Mesendoderm (in vitro differentiated cells): ENCODE results near the gene NR1I2.

Source experiments
- DNase-seq: peaks from one replicate; pipeline ENCODE4 v3.0.0; 2013
- H2AK5ac ChIP-seq: 2 replicates; pipeline ENCODE4 v1.6.1; 2013; ENCODE audit warnings: low read length, inconsistent platforms
- H2BK120ac ChIP-seq: 2 replicates; pipeline ENCODE4 v1.6.1; 2013; ENCODE audit warnings: low read depth, mild to moderate bottlenecking, low read length, moderate library complexity, mixed read lengths
- H2BK15ac ChIP-seq: replicated peaks from 2 replicates; pipeline ENCODE4 v1.6.1; 2013; ENCODE audit warnings: low read depth, mild to moderate bottlenecking, moderate library complexity
- H2BK5ac ChIP-seq: 2 replicates; pipeline ENCODE4 v1.6.1; 2013; ENCODE audit warnings: low read length, inconsistent platforms
- H3K18ac ChIP-seq: 2 replicates; pipeline ENCODE4 v1.6.1; 2013; ENCODE audit warnings: mild to moderate bottlenecking, low read length, mixed read lengths
- H3K23ac ChIP-seq: one replicate; pipeline ENCODE4 v1.6.1; 2013; ENCODE audit warnings: low read length
- H3K27ac ChIP-seq: 2 replicates; pipeline ENCODE4 v1.5.1; 2013; ENCODE audit warnings: low read depth, mild to moderate bottlenecking, inconsistent platforms, low read length, moderate library complexity
- H3K27me3 ChIP-seq: 2 replicates; pipeline ENCODE4 v1.6.1; 2013; ENCODE audit warnings: low read length, control low read depth, mild to moderate bottlenecking, inconsistent platforms; ENCODE audit not compliant: insufficient read depth, poor library complexity
- H3K36me3 ChIP-seq: 2 replicates; pipeline ENCODE4 v1.6.1; 2013; ENCODE audit warnings: low read length, inconsistent platforms; ENCODE audit not compliant: control insufficient read depth, insufficient read depth
- H3K4ac ChIP-seq: one replicate; pipeline ENCODE4 v1.6.1; 2013; ENCODE audit warnings: low read depth, mild to moderate bottlenecking, low read length, moderate library complexity
- H3K4me1 ChIP-seq: 2 replicates; pipeline ENCODE4 v1.6.1; 2013; ENCODE audit warnings: low read depth, low read length, inconsistent platforms; ENCODE audit not compliant: control insufficient read depth
- H3K4me2 ChIP-seq: 2 replicates; pipeline ENCODE4 v1.6.1; 2013; ENCODE audit warnings: low read length
- H3K4me3 ChIP-seq: 2 replicates; pipeline ENCODE4 v1.5.1; 2013; ENCODE audit warnings: mild to moderate bottlenecking, low read length
- H3K56ac ChIP-seq: one replicate; pipeline ENCODE4 v1.6.1; 2013; ENCODE audit warnings: low read length
- H3K79me1 ChIP-seq: 2 replicates; pipeline ENCODE4 v1.6.1; 2013; ENCODE audit warnings: low read length, inconsistent platforms
- H3K79me2 ChIP-seq: 2 replicates; pipeline ENCODE4 v1.6.1; 2013; ENCODE audit warnings: mild to moderate bottlenecking, low read length; ENCODE audit not compliant: control insufficient read depth, insufficient read depth
- H3K9ac ChIP-seq: 2 replicates; pipeline ENCODE4 v1.6.1; 2013; ENCODE audit warnings: low read length, inconsistent platforms
- H4K5ac ChIP-seq: one replicate; pipeline ENCODE4 v1.6.1; 2013; ENCODE audit warnings: low read length
- H4K8ac ChIP-seq: one replicate; pipeline ENCODE4 v1.6.1; 2013; ENCODE audit warnings: low read depth, mild to moderate bottlenecking, control low read depth, low read length, moderate library complexity
- WGBS: extraction: QIAGEN DNeasy Blood & Tissue Kit; methylation state at CpG from one replicate; pipeline ENCODE4 v1.1.7; 2013; ENCODE audit warnings: low lambda C conversion rate, missing lambda C conversion rate; ENCODE audit not compliant: insufficient coverage; ENCODE audit errors: extremely low coverage; 5-methylcytosine and 5-hydroxymethylcytosine counted together

Gene NR1I2

GRCh38 chr3:119812491-119813058, 30.7 kb downstream of the NR1I2 start:
- Histone ChIP-seq H3K4me3 (no peak overlapping the region), H2BK5ac (no peak overlapping the region), H4K5ac (no peak overlapping the region), H3K4me2 (no peak overlapping the region), H2AK5ac (no peak overlapping the region), H4K8ac (no peak overlapping the region), H3K23ac (no peak overlapping the region), H3K27me3 (no peaks in the 10 kb centered on the region), H2BK120ac (no peak overlapping the region), H3K4me1 (no peaks in the 10 kb centered on the region), H3K9ac (no peak overlapping the region), H3K4ac (no peak overlapping the region), H3K36me3 (no peaks in the 10 kb centered on the region), H3K18ac (no peak overlapping the region), H3K27ac (no peak overlapping the region), H2BK15ac (no peak overlapping the region), H3K56ac (no peak overlapping the region), H3K79me1 (no peaks in the 10 kb centered on the region), H3K79me2 (no peaks in the 10 kb centered on the region)
- WGBS, result no CpG with 5 or more reads among the region's 8 CpGs
- peak; percentile 30 for DNase-seq

- Histone ChIP-seq H2BK5ac (no peak overlapping the region), H3K36me3 (no peaks in the 10 kb centered on the region), H2BK120ac (no peak overlapping the region), H3K4me3 (no peak overlapping the region), H3K23ac (no peak overlapping the region), H4K5ac (no peak overlapping the region), H3K79me1 (no peaks in the 10 kb centered on the region), H3K27ac (no peak overlapping the region), H4K8ac (no peak overlapping the region), H2AK5ac (no peak overlapping the region), H3K4me1 (no peaks in the 10 kb centered on the region), H2BK15ac (no peak overlapping the region), H3K27me3 (no peaks in the 10 kb centered on the region), H3K9ac (no peak overlapping the region), H3K4ac (no peak overlapping the region), H3K18ac (no peak overlapping the region), H3K4me2 (no peak overlapping the region), H3K79me2 (no peaks in the 10 kb centered on the region), H3K56ac (no peak overlapping the region)
- DNase-seq, result no peak
- WGBS, result no CpG with 5 or more reads among the region's 8 CpGs
These were observed 33.8 kb downstream of the NR1I2 start for GRCh38 chr3:119815716-119816115.

GRCh38 chr3:119817071-119817470, 35.2 kb downstream of the NR1I2 start:
- H3K27ac ChIP-seq, result no peak overlapping the region
- H2BK120ac ChIP-seq, result no peak overlapping the region
- H3K4ac ChIP-seq, result no peak overlapping the region
- H2BK5ac ChIP-seq, result no peak overlapping the region
- no peak overlapping the region for H3K4me2 ChIP-seq
- no peak overlapping the region for H3K18ac ChIP-seq
- H2BK15ac ChIP-seq, result no peak overlapping the region
- no peak overlapping the region for H3K4me3 ChIP-seq
- H3K9ac ChIP-seq, result no peak overlapping the region
- no peak overlapping the region for H3K56ac ChIP-seq
- H2AK5ac ChIP-seq, result no peak overlapping the region
- no peaks in the 10 kb centered on the region for H3K79me2 ChIP-seq
- no peaks in the 10 kb centered on the region for H3K79me1 ChIP-seq
- DNase-seq, result no peak
- H3K36me3 ChIP-seq, result no peaks in the 10 kb centered on the region
- H3K4me1 ChIP-seq, result no peaks in the 10 kb centered on the region
- WGBS, result no CpG with 5 or more reads among the region's 12 CpGs
- no peak overlapping the region for H4K8ac ChIP-seq
- no peak overlapping the region for H3K23ac ChIP-seq
- no peak overlapping the region for H4K5ac ChIP-seq
- no peaks in the 10 kb centered on the region for H3K27me3 ChIP-seq

GRCh38 chr3:119817583-119818363, 35.9 kb downstream of the NR1I2 start:
- no peaks in the 10 kb centered on the region for H3K36me3 ChIP-seq
- H2BK15ac ChIP-seq, result no peak overlapping the region
- no peak overlapping the region for H3K4ac ChIP-seq
- H3K79me1 ChIP-seq, result no peaks in the 10 kb centered on the region
- no peaks in the 10 kb centered on the region for H3K79me2 ChIP-seq
- H3K23ac ChIP-seq, result no peak overlapping the region
- H3K27me3 ChIP-seq, result no peaks in the 10 kb centered on the region
- no peak overlapping the region for H3K4me3 ChIP-seq
- no peak overlapping the region for H4K8ac ChIP-seq
- no peak overlapping the region for H2BK120ac ChIP-seq
- no peak overlapping the region for H3K9ac ChIP-seq
- DNase-seq, result peak; percentile 54
- H2AK5ac ChIP-seq, result no peak overlapping the region
- no peak overlapping the region for H3K27ac ChIP-seq
- no peak overlapping the region for H4K5ac ChIP-seq
- no CpG with 5 or more reads among the region's 13 CpGs for WGBS
- no peak overlapping the region for H3K18ac ChIP-seq
- H3K4me2 ChIP-seq, result no peak overlapping the region
- H3K56ac ChIP-seq, result no peak overlapping the region
- no peaks in the 10 kb centered on the region for H3K4me1 ChIP-seq
- no peak overlapping the region for H2BK5ac ChIP-seq

- H3K23ac ChIP-seq, result no peak overlapping the region
- H3K79me1 ChIP-seq, result no peaks in the 10 kb centered on the region
- H3K4me2 ChIP-seq, result no peak overlapping the region
- no peak overlapping the region for H4K5ac ChIP-seq
- H3K4me1 ChIP-seq, result no peaks in the 10 kb centered on the region
- no peak overlapping the region for H3K27ac ChIP-seq
- no peak overlapping the region for H3K18ac ChIP-seq
- H3K56ac ChIP-seq, result no peak overlapping the region
- DNase-seq, result no peak
- no peak overlapping the region for H2BK15ac ChIP-seq
- H2BK5ac ChIP-seq, result no peak overlapping the region
- H3K27me3 ChIP-seq, result no peaks in the 10 kb centered on the region
- no CpG with 5 or more reads among the region's 2 CpGs for WGBS
- H2BK120ac ChIP-seq, result no peak overlapping the region
- H3K36me3 ChIP-seq, result no peaks in the 10 kb centered on the region
- H3K9ac ChIP-seq, result no peak overlapping the region
- no peak overlapping the region for H3K4me3 ChIP-seq
- H3K4ac ChIP-seq, result no peak overlapping the region
- no peak overlapping the region for H2AK5ac ChIP-seq
- no peak overlapping the region for H4K8ac ChIP-seq
- no peaks in the 10 kb centered on the region for H3K79me2 ChIP-seq
These were observed 37.0 kb downstream of the NR1I2 start for GRCh38 chr3:119818937-119819336.
